ENCODE measurements around the gene FLOT2.
"Not testable (repeated sequence)": the region's sequence is repeated elsewhere in the genome, so short reads cannot be mapped to it uniquely, and the experiment has no call there.

The FLOT2 gene

GRCh38 chr17:28896884-28897768, at the start of gene FLOT2:
Gene FLOT2, minus strand, starts transcription at chr17:28897733. Its CDS starts 159 bp downstream, at chr17:28897574.
- peak; percentile 64 for DNase-seq (ENCODE audit: low spot score)

- no peak for DNase-seq (ENCODE audit: low spot score)
Observed at GRCh38 chr17:28946239-28946638, 48.7 kb upstream of the FLOT2 start.

DNA sequence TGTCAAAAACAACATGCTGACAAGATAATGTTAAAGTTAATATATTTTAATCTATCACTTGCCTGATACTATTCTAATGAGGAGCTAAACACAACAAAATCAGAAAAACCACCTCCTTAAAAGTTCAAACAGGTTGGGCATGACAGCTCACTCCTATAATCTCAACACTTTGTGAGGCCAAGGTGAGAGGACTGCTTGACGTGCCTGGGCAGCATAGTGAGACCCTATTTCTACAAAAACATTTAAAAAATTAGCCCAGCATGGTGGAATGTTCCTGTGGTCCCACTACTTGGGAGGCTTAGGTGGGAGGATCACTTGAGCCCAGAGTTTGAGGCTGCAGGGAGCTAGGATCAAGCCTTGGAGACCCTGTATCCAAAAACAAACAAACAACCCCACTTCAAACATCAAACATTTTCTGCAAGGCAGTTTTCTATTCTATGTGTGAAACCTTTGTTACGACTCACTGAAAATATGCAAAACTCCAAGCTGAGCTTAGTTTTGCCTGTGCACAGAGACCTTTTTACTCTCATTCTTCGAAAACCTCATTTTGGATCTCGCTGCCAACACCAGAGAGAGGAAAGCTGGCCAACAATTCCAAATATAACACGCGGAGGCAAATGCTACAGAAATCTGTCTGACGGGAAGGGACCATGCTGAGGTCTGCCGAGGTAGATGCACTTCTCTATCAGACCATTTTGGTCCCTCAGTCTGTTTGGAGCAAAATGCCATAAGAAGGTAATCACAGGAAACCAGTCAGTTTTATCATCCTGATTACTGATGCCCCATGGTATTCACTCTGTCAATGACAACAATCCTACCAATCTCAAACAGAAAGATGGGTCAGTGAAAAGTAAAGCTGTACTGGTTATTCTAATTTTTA, 47.6 kb upstream of the FLOT2 start:
- peak; percentile 47 for DNase-seq (ENCODE audit: low spot score)

DNA sequence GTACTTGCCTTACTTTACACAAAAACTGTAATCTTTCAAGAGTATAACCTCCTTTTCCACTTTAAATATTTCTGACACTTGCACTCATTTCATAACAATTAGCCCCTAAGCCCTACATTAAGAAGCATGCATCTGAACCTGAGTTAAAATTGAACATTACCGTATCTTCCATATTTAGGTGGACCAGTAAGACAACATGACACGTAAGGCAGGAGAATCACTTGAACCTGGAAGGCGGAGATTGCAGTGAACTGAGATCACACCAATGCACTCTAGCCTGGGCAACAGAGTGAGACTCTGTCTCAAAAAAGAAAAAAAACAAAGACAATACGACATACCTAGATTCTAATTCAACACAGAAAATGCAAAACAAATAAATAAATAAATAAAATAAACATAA, 46.8 kb upstream of the FLOT2 start:
- no peak for DNase-seq (ENCODE audit: low spot score)

- no peak for DNase-seq (ENCODE audit: low spot score)
Observed at GRCh38 chr17:28942925-28943324, 45.4 kb upstream of the FLOT2 start.

- DNase-seq (ENCODE audit: low spot score), result no peak
Observed at GRCh38 chr17:28941251-28941650, 43.7 kb upstream of the FLOT2 start.

DNA sequence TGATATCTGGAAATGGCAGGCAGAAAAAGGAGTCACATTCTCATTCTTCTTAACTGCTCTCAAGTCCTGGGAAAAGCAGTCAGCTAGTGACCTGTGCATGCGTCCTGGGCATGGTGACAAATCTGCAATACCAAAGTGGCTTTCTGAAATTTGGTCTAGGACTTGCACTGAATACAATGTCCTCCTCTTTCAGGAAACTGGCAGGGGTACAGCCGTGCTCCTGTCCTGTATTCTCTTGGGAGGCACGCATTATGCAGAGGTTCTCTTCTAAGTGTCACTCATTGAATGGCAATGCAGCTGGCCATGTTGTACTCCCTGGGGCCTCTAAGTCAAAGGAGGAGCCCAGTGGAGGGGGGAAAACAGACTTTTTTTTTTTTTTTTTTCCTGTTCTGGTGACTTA, 43.1 kb upstream of the FLOT2 start:
- DNase-seq (ENCODE audit: low spot score), result peak; percentile 52

GRCh38 chr17:28940142-28940541, 42.6 kb upstream of the FLOT2 start:
- DNase-seq (ENCODE audit: low spot score), result no peak

DNA sequence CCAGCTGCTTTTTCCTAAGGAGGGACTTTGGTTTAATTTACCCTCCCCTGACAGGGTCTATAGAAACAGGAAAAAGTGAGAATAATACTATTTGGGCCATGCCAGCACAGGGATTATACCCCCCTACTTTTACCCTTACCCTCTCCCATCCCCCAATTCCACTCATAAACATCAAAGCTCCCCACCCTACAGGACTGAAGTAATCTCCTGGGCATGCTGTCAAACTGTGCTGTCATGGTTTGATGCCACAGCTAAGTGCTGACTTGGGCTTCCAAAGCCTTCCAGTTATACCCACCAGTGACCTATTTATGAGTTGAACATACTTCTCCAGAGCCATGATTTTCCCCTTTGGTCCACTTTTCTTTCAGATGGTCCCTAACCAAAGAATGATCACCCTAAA, 41.0 kb upstream of the FLOT2 start:
- DNase-seq (ENCODE audit: low spot score), result peak; percentile 57

DNA sequence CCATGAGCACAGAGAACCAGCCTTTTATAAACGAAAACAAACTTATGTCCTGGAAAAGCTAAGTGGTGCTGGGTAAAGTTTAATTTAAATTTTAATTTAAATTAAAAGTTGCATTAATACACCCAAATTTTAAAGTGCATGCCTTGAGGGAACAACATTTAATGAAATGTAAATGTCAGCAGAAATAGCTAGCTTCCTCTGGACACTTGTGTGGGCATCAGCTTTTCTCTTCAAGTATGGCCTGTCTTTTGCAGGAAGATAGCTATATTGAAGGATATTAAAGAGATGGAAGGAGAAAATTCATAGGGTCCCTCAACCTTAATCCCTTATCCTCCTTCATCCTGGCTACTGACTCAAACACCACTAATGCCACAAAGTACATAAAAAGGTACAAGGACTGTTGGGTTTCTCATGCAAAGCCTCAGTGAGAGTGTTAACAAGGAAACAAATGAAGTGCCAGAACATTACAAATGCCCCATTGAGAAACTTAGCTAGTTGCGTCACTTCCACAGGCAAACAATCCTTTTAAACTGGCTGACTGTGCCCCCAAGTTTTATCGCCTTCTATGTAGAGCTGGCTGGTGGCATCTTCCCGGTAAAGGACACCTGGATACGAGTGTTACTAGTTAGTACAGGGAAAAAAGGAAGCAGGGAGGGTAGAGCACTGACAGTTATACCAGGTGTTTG, 39.7 kb upstream of the FLOT2 start:
- peak; percentile 85 for DNase-seq (ENCODE audit: low spot score)

GRCh38 chr17:28935744-28936460, 38.4 kb upstream of the FLOT2 start:
- no peak for DNase-seq (ENCODE audit: low spot score)

DNA sequence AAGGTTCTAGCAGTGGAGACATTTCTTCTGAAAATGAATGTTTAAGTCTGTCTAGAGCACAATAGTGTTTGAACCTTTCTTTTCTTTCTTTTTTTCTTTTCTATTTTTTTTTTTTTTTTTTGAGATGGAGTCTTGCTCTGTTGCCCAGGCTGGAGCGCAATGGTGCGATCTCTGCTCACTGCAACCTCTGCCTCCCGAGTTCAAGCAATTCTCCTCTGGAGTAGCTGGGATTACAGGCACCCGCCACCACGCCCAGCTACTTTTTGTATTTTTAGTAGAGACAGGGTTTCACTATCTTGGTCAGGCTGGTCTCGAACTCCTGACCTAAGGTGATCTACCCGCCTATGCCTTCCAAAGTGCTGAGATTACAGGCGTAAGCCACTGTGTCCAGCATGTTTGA, 37.0 kb upstream of the FLOT2 start:
- not testable (repeated sequence) for DNase-seq (ENCODE audit: low spot score)

GRCh38 chr17:28929787-28930186, 32.3 kb upstream of the FLOT2 start:
- no peak for DNase-seq (ENCODE audit: low spot score)

DNA sequence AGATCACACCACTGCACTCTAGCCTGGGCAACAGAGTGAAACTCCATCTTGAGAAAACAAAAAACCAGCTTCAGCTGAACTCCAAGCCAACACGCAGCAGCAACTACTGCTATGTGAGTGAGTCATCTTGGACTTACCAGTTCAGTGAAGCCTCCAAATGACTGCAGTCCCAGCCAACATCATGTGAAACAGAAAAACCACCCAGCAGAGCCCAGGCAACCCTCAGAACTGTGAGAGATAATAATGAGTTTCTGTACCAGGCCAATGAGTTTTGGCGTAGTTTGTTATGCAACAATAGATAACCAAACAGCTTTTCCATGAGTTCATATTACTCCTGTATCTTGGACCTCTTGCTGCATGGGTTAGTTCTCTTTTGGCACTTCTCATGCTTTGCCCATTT, 30.5 kb upstream of the FLOT2 start:
- DNase-seq (ENCODE audit: low spot score), result no peak

- DNase-seq (ENCODE audit: low spot score), result no peak
Observed at GRCh38 chr17:28926786-28927185, 29.3 kb upstream of the FLOT2 start.

DNA sequence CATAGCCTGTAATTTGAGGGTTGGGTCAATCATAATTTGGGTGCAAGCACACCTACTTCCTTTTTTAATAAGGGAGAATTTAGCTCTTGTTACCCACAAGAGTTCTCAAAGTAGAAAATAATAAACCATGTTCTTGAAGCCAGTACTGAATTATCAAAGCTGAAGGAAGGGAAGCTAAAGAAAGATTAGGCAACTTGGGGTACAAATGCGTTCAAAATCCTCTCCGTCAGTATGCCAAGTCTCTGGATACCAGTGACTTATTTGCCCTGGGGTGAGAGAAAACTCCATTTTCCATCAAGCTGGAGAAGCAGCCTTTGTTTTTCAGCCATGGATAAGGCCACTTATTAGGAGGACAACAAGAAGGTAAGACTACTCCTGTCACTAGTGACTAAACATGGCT, 28.8 kb upstream of the FLOT2 start:
- DNase-seq (ENCODE audit: low spot score), result no peak

GRCh38 chr17:28925912-28926365, 28.4 kb upstream of the FLOT2 start:
- DNase-seq (ENCODE audit: low spot score), result no peak

DNA sequence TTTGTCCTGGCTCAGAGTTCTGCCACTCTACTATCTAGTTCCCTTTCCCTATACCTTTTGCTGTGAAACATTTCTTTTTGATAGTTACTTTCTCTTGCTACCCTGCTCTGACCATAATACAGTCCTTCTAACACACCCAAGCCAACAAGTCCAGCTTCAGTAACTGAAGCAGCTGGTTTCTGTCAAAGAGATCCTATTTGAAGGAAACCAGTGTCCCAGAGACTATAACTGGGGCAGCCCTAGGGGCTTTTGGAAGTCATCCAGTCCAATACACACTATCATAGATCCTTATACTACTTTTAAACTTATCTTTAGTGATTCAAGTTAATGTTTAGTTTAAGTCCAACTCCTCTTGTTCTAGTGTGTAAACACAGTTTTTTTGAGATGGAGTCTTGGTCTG, 22.7 kb upstream of the FLOT2 start:
- no peak for DNase-seq (ENCODE audit: low spot score)

- DNase-seq (ENCODE audit: low spot score), result no peak
Observed at GRCh38 chr17:28918295-28918694, 20.8 kb upstream of the FLOT2 start.

GRCh38 chr17:28917465-28917864, 19.9 kb upstream of the FLOT2 start:
- no peak for DNase-seq (ENCODE audit: low spot score)

- DNase-seq (ENCODE audit: low spot score), result no peak
Observed at GRCh38 chr17:28917029-28917428, 19.5 kb upstream of the FLOT2 start.

Measured in Ammon's horn (tissue), 1 donor.